Epithelial cell of esophagus (primary cell): ENCODE results near the gene BEAN1.

ENCODE experiments used
- DNase-seq: peaks from one replicate; pipeline ENCODE4 v3.0.0; 2010; ENCODE audit warnings: low read depth
- H3K4me3 ChIP-seq: 2 replicates; pipeline ENCODE4 v1.5.1; 2011; ENCODE audit warnings: mild to moderate bottlenecking, low read length, control low read depth
- TF ChIP-seq, protein P1 (sequence below): IDR thresholded peaks from 2 replicates; pipeline ENCODE4 v1.5.1; 2011; ENCODE audit warnings: low read depth, mild to moderate bottlenecking, low read length, control low read depth, inconsistent platforms; ENCODE audit not compliant: insufficient read depth; ENCODE audit errors: missing control alignments

Gene BEAN1

DNA sequence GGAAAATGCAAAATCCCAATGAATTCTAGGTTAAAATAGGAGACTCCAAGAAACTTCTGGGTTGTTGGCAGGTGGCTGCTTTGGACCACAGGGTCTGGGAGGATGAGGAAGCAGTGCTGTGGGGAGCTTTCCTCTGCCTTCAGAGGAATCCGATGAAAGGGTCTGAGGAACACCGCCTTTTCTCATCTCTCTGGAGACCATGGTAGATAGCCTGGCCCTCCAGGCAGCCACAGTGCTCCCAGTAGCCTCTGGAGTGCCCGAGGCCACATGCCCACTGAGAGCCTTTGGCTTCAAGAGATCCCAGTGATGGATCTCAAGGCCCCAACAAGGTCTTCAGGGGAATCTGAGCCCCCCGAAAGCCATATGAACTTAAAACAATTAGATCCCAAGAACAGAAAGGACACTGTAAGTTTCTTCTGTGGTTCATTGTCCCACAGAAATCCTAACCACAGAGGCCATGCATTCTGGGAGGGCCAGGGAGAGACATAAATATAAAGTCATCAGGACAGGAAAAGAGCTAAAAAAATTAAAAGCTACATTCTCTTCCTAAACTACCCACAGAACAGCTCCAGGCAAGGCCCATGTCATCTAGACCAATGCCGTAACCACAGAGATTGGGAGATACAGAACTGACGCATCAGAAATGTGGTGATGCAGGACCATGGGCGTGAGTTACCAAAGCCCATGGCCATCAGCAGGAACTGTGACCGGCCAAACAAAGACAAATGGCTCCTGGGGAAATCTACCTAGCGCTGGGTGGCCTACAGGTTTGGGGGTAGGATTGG lies 98.5 kb downstream of the BEAN1 start:
- no peak overlapping the region for H3K4me3 ChIP-seq
- no peak for DNase-seq
- TF ChIP-seq, protein P1, sequence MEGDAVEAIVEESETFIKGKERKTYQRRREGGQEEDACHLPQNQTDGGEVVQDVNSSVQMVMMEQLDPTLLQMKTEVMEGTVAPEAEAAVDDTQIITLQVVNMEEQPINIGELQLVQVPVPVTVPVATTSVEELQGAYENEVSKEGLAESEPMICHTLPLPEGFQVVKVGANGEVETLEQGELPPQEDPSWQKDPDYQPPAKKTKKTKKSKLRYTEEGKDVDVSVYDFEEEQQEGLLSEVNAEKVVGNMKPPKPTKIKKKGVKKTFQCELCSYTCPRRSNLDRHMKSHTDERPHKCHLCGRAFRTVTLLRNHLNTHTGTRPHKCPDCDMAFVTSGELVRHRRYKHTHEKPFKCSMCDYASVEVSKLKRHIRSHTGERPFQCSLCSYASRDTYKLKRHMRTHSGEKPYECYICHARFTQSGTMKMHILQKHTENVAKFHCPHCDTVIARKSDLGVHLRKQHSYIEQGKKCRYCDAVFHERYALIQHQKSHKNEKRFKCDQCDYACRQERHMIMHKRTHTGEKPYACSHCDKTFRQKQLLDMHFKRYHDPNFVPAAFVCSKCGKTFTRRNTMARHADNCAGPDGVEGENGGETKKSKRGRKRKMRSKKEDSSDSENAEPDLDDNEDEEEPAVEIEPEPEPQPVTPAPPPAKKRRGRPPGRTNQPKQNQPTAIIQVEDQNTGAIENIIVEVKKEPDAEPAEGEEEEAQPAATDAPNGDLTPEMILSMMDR = no peak

DNA sequence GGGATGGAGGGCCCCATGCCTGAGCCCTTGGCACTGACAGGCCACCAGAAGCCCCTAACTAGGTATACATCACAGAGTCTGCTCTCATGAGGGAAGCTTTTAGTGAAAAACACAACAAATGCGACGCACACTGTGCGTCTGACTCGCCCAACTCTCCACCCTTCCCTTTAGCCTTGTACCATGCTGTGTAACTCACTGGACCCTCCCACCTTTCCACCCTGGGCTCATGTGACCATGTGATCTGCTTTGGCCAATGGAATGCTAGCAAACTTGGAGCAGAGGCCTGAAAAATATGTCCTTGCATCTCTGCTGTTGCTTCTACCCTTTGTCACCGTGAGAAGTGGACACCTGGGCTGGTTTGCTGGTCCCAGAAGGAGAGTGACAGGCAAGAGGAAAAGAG lies 101.2 kb downstream of the BEAN1 start:
- DNase-seq = no peak
- TF ChIP-seq, protein P1 = no peak

GRCh38 chr16:66529475-66529874 lies 102.4 kb downstream of the BEAN1 start:
- no peak overlapping the region for H3K4me3 ChIP-seq
- TF ChIP-seq, protein P1 = no peak
- no peak for DNase-seq

More for the DNA sequence above, 101.2 kb downstream of the BEAN1 start:
- H3K4me3 ChIP-seq = no peak overlapping the region
